Right forelimb (tissue), 1 donor: Measurements from ENCODE around the gene UMAD1.
A peak's percentile ranks its signal among the peaks of the same experiment; 100 is the strongest.

Experiments used
- DNase-seq: peaks from one replicate; pipeline ENCODE4 v3.0.0-alpha.2; 2018

Gene UMAD1

DNA sequence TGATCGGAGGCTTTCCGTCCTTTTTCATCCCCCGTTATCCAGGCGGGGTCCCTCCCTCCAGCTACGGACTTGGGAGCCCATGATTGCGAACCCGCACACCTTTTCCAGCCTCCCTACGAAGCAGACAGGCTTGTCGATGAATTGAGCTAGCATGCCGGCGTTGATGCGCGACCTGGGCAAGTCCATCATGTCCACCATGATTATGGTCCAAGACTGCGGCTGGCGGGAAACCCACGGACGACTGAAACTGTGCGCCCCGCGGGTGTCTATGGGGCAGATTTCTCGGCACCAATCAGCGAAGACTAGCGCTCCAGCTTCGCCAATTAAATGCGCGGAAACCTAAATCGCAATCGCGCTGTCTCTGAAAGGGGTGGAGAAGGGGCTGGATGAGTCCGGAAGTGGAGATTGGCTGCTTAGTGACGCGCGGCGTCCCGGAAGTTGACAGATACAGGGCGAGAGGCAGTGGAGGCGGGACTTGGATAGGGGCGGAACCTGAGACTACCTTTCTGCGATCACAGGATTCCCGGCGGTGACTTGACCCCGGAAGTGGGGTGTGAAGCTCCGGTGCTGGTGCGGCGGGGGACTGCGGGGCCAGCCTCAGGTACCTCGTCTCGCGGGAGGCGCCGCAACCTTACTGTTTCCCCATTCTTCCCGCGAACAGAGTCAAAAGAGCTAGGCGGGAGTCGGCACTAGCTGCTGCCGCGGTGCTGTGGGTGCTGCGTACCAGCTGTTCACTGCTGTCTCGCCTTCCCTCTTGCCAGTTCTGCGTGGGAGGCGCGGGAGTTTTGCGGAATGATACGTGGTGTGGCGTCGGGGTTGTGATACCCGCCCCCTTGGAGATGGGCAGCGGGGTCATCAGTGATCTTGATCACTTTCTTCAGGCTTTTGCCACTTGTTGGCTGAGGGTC, at the start of gene UMAD1:
UMAD1 (plus strand) TSS at position 532 of the 908 bp plus-strand sequence. CDS start 32,620 bp downstream, outside the sequence.
- peak; percentile 98 for DNase-seq

DNA sequence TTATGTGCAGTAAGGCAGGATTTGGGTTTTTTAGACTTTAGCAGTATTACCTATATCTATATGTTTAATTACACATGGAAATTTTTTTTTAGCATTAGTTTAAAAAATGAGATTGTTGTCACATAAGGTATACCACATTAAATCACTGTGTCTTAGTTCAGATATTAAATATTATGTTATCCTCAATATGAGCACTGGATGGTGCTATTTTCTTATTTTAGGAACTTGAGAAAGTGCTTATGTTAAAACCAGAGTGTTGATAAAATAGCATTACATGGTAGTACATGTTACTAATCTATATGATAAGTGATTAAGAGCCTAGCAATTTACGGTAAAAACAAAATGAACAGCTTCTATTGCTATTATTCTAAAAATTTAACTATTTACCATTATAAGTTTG, 45.1 kb upstream of the UMAD1 start:
- DNase-seq, result no peak

DNA sequence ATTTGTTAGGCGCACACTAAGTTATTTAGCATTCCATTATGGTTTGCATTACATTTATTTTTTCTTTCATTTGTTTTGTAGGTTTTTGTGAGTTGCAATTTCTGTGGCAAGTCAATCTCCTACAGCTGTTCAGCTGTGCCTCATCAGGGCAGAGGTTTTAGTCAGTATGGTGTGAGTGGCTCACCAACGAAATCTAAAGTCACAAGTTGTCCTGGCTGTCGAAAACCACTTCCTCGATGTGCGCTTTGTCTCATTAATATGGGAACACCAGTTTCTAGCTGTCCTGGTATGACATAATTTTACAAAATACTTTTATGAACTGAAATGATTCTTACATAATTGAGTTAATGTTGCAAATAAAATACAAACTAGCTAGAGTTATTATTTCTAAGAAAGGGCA, 44.4 kb upstream of the UMAD1 start:
- no peak for DNase-seq

DNA sequence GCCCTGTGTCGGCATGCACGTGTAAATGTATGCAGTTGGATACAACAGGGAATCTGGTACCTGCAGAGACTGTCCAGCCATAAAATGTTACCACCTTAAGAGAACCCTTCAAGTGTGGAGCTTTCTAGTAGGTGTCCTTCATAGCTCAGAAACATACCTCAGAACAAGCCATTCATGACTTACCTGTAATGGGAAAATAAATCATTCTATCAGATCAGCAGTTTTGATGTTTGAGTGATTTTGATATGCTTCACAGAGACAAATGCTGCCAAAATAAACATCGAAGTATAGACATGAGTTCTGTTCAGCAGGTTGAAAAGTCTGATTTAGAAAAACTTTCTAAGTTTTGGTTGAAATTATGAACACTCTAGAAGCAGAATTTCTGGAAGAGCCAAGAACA, 33.5 kb upstream of the UMAD1 start:
- no peak for DNase-seq

DNA sequence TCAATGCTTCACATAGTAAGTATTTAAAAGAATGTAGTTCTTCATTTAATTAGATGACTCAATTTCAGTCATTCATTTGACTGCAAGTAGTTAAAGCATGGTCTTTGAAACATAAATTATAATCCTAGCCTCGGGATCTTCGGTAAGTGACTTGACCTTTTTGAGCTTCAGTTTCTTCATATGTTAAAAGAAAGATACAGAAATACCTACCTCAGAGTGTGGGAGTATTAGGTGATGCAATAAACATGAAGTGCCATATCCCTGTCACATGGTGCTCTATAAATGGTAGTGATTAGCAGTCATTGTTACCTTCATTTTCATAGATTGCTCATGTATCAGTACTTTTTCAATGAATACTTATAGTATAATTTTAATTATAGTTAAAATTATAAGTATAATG, 31.2 kb upstream of the UMAD1 start:
- DNase-seq, result no peak

DNA sequence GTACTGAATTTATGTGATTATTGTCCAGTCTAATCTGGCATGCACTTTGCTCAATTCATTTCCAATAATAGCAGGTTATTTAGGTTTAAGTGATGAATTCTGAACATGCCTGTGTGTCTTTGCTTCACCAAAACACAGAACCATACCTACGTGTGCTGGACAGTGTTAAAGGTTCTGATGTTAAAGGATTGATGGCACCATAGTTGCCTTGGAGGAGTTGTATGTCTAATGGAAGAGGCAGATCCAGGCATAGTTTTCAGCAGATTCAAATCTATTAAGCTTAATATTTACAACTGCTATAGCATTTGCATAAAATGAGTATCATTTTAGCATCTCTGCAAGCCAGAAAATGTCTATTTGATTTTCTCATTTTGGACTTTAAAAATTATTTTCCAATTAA, 28.0 kb upstream of the UMAD1 start:
- DNase-seq, result no peak

DNA sequence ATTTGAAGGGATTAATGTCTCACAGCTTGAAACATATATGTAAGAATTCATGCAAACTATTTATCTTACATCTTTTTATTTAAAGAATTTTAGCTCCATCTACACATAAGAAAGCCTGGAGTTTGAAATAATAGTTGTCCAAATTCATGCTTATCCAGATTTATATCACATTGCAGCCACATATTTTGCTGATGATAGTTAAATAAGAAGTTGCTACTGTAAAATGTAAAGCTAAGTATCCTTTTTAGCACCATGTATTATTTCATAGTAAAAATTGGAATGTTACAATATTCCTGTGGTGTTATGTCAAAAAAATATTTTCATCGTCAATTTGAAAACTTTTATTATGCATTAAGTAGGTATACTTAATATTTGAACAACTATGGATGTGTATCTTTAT, 27.3 kb upstream of the UMAD1 start:
- no peak for DNase-seq

DNA sequence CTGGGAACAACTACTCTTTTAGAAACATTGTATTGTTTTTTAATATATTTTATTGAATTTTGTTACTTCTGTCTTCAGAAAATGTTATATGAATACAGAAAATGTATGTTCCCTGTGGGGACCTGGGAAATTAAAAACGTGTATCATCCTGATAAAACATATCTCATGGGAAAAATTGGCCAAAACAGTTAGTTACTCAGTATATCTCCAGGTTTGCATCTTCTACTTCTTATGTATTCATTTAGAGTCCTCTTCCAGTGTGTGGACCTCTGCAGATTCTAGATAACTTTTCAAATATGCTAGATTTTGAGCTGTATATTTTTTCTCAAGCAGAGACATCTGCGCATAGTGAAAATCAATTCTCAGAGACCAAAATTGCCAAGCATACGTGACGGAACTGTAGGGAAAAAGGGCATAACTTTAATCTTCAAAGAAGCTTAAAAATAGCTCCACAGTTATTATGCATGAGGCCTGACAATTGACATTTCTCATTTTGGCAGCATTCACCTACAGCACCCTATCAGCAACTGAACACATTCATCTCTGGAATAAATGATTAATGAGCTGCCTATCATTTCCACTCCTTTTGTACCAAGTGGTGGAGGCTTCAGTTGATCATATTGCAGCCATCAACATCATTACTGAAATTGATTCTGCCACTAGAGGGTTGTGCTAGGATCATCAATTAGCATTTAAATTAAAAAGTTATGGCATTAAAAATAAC, 26.4 kb upstream of the UMAD1 start:
- no peak for DNase-seq

DNA sequence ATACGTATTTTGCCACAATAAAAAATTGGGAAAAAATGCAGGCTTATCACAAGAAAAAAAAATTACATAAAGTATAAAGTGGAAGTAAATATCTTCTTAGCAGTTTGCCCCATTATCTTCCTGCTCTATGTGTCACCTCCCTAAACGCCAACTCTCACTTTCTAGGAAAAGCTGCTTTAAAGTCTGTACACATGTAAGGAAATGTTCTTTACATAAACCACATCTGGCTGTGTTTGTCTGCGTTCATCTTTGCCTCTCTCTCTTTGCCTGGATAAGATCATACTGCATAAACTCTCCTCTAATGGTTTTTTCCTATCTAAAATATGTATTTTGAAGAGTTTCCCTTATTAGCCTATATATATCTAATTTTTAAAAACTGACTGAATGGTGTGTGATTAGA, 23.0 kb upstream of the UMAD1 start:
- no peak for DNase-seq

DNA sequence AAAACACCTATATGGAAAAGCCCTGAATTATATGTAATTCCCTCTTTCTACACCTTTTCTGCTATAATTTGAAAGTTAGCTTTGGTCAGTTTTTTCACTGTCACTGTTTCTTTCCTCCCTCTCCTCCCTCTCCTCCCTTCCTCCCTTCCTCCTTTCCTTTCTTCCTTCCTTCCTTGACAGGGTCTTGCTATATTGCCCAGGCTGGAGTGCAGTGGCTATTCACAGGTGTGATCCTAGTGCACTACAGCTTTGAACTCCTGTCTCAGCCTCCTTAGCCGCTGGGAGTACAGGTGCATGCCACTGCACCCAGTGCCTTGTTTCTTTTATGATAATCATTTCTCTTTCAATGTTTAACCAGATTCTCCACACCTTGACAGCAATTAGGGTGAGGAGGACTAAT, 22.1 kb upstream of the UMAD1 start:
- DNase-seq, result no peak

DNA sequence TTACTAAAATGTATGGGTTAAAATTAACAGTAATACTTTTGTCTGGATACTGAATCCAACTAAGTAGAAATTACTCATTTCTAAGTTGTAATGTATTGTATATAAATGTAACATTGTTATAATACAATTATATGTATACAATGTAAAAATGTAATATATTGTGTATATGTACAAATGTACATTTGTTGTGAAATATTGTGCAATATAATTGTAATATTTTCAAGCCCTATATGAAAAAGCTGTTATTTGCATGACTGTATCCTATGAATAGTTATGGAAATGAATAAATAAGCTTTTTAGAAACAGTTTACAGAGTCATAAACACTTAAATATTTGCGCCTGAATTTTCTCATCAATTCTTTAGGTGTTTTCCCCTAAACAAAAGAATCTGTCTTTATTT, 20.3 kb upstream of the UMAD1 start:
- DNase-seq, result no peak

DNA sequence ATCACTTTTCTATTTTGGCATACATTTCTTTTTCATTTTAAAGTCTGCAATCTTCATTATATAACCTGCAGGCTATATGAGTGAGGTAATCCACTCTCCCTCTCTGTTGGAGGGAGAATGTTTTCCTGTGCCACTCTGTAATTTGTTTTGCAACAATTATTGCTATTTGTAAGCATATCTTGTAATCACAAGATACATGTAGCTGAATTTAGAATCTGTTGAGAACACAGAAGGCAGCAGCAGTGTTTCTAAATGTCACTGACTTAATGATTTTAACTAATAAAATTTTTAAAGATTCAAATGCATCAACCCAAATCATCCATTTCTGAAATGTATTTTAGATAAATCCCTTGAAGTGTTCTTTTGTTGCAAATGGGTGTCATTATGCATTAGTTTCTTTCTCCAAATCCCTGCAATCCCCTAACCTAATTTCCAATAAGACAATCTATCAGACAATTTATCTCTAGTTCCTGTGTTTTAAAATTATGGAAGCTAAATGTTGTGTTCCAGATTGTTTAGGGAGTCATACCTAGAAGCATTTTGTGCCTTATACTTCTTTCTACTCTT, 19.8 kb upstream of the UMAD1 start:
- no peak for DNase-seq

DNA sequence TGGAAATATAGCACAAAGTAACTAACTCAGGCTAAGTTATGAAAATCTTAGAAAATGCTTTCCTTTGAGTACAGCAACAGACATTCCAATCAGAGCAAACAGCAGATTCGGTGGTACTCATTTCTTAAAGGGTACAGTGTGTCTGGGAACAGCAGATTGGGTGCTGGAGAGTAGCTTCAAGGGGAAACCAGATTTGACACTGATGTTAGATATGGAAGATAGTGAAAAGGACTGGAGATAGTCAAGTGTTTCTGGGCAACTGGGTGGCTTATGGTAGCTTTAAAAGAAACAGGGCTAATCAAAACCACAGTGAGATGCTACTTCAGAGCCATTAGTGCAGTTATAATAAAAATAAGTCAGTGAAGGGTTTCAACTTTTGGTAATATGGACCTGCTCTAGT, 12.1 kb upstream of the UMAD1 start:
- no peak for DNase-seq

DNA sequence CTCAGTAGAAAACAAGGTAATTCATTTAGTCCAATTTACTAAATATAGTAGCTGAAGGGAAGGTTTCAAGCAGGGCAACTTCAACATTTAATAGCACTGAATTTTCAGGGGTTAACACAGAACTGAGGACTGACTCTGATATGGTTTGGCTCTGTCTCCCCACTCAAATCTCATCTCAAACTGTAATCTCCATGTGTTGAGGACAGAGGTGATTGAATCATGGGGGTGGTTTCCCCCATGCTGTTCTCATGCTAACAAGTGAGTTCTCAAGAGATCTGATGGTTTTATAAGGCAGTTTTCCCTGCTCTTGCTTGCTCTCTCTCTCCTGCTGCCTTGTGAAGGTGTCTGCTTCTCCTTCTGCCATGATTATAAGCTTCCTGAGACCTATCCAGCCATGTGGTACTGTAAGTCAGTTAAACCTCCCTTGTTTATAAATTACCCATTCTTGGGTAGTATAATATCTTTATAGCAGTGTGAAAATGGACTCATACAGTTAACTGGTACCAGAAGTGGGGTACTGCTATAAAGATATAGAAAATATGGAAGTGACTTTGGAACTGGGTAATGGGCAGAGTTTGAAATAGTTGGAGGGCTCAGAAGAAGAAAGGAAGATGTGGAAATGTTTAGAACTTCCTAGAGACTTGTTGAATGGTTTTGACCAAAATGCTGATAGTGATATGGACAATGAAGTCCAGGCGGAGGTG, 9.8 kb upstream of the UMAD1 start:
- DNase-seq, result no peak

DNA sequence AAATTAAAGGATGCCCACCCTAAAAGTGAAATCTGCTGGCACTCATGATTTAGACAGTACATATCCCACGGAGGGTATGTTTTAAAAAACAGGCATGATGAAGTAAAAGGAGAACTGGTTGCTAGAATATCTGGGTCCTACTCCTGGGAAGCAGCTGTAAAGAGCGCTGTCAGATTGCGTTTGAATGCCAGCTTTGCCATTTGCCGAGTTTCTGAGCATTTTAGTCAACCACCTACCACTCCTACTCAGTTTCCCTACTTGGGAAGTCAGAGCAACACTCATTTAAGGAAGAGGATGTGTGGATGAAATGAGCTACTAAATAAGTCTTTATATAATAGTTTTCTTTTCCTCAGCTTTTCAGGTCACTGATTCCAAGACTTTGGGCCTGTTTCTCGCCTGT, 1.1 kb upstream of the UMAD1 start:
- no peak for DNase-seq

DNA sequence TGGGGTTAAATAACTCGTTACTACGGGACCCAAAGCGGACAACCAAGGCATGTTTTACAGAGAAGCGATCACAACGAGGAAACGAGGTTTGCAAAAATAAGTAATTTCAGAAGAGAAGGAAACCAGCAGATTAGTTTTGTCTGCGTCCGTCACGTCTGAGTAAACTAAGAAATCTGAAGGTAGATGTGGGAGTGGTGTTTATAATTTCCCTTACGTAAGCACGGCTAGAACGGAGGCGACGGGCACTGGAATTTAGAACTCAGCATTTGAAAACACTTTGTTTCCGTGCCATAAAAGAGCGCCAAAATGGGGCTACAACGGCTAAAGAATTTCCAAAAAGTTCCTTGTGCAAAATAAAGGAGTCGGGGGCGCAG, 718 bp upstream of the UMAD1 start:
- DNase-seq, result no peak

DNA sequence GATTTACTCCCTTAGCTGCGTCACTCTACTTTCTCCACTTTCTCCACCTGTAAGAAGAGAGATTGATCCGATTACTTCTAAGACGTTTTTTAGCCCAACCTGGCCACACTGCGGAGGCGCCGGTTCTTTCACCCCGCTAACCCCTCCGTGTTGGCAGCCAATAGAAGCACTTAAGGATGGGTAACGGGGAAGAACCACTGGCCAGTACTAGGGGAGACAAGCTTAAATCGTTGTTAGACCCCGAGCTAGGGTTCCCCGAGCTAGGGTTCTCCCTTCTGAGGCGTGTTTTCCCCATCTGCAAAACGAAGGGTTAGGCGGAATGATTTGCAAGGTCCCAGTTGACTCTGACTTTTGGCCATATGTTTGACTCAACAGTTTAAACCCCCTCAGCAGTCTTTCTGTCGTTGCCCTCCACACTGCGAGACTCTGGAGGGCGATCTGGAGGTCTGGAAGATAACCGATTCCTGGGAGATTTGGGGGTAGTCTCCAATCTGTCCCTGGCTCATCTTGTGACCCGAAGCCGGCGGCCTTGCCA, 644 bp downstream of the UMAD1 start:
- no peak for DNase-seq

DNA sequence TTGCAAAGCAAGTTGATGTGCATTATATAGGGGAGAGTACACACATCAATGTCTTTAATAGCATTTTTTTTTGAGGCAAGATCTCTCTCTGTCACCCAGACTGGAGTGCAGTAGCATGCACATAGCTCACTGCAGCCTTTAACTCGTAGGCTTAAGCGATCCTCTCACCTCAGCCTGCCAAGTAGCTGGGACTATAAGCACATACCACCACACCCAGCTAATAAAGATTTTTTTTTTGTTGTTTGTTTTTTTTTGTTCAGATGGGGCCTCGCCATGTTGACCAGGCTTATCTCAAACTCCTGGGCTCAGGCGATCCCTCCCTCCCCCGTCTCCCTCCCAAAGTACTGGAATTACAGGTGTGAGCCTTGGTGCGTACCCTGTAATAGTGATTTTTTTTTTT, 1.5 kb downstream of the UMAD1 start:
- DNase-seq, result no peak

DNA sequence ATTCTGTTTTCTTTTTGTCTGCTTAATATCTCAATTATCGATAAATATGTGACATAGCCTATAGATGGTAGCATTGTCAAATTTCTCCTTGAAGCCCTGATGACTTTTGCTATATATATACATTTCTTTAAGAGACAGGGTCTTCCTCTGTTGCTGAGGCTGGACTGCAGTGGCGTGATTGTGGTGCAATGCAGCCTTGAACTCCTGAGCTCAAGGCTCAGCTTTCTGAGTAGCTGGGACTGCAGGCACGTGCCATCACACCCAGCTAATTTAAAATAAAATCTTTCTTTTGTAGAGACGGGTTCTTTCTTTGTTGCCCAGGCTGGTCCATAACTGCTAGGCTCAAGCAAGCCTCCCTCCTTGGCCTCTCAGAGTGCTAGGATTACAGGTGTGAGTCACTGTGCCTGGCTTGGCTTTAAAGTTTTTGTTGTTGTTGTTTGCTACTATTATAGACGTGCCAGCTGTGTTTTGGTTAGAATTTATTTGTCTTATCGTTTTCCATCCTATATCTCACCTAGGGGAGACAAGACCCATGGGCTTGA, 7.0 kb downstream of the UMAD1 start:
- DNase-seq, result no peak

DNA sequence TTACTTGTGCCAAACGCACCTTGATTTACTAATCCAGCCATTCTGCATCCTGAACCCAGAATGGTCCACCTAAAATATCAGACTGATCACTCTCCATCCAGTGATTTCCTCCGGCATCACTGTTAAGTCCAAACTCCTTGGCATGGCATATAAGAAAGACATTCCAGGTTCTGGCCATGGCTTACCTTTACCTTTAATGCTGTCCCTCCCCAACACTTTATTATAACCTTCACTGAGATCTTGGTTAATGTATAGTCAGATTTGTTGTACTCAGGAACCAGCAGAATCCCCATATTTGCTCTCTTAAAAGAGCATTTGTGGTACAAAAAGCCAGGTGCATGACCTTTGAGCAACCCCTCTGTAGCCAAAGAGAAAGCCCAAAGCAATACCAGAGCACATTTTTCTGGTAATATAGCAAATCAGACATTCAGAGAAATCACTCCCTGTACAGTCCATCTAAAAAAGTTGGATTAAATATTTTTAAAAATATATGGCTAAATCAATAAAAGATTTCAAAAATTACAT, 10.2 kb downstream of the UMAD1 start:
- DNase-seq, result no peak

DNA sequence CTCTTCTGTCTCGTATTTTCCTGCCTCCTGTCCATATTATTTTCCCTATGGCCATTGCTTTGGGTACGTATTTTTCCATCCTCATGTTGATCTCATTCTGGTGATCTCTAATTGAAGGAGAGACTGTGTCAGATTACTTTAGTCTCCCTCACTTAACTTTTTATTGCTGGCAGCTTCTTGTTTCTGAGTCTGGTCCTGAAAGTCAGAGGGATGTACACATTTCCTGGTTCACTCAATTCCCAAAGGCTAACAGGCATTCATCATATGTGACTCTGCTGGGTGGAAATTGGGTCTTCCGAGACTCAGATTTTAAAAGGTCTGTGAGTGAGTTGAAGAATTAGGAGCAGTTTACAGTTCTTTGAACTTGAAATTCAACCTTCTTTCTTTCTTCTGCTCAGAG, 10.9 kb downstream of the UMAD1 start:
- no peak for DNase-seq

DNA sequence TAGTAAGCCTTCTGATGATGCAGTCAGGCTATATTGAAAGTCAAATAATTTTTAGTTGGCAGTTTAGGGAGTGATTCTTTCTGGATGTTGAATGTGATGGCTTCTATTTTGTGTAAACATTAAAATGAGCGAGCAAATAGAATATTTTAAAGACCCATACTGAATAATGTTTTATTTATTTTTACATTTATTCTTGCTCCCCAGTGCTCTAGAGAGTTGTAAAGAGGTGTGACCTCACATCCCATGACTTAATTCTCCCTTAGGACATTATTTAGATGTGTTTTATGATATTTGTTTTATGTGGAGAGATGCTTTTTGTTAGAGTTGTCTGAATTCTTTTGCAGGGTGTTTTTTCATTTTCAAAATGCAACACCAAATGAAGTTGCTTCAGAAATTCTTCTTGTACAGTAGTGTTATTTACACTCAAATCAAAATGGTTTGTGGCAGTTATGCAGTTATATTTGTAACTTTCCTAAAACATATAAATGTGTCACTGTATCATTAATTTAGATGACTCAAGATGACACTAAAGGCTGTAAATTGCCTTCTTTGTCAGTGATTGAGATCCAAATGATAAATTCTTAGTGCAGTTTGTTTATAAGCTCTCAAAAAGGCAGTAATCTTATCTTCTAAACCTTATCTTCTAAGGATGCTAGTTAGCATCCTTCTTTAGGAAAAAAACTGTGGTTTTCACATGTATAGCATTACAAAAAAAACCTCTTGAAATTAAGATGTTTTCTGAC, 12.4 kb downstream of the UMAD1 start:
- no peak for DNase-seq
